GM12873 (cell line): ENCODE results near the gene ARID2.

Source experiments
- CTCF ChIP-seq: IDR thresholded peaks from 2 replicates; pipeline ENCODE4 v1.5.1; 2012; ENCODE audit warnings: low read depth, mild to moderate bottlenecking, moderate library complexity, low read length, control low read depth; ENCODE audit not compliant: insufficient read depth; ENCODE audit errors: missing control alignments

The ARID2 gene

GRCh38 chr12:45816652-45817051, 87.1 kb downstream of the ARID2 start:
- no peak for TF ChIP-seq CTCF

- TF ChIP-seq CTCF, result no peak
These were observed 98.5 kb downstream of the ARID2 start for GRCh38 chr12:45827974-45828373.

DNA sequence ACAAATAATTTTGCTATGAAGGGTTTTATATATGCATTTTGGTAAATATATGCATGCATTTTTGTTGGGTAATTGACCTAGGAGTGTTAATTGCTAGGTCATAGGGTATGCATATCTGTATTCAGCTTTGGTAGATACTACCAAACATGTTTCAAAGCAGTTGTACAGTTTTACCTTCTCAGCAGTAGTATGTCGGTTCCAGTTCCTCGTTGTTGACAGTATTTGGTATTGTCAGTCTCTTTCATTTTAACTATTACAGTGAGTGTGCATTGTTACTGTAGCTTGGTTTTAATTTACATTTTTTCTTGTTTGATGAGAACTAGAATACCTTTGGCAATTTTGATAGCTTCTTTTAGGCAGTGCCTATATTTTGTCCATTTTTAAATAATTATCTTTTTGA, 98.9 kb downstream of the ARID2 start:
- TF ChIP-seq CTCF, result no peak

- no peak for TF ChIP-seq CTCF
These were observed 102.1 kb downstream of the ARID2 start for GRCh38 chr12:45831590-45831989.

DNA sequence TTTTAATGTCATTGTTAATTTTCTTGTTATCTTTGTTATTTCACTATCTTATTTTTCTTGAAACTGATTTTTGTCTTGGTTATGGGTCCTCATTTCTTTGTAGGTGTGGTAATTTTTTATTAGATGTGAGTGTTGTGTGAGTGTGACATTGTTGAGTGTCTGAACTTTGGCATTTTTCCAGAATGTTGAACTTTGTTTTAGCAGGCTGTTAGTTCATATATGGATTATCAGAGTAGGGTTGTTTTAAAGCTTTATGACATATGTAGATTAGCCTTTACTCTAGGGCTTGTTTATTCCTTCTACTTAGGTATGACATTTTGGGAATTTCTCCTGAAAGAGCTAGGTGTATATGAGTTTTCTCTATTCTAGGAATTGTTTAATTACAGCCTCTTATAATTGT, 103.9 kb downstream of the ARID2 start:
- no peak for TF ChIP-seq CTCF

DNA sequence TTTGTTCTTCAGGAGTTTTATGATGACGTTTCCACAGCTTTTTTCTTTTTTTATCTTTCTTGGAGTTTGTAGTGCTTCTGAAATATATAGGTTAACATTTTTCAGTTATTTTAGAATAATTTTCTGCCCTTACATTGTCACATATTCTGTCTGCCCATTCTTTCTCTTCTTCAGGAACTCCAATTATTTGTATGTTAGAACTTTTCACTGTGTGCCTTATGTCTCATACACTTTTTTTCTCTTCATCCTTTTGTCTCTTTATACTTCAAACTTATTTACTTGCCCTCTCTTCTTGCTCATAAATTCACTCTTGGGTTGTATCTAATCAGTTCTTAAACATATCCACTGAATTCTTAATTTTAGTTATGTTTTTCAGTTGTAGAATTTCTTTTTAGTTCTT, 105.3 kb downstream of the ARID2 start:
- no peak for TF ChIP-seq CTCF

DNA sequence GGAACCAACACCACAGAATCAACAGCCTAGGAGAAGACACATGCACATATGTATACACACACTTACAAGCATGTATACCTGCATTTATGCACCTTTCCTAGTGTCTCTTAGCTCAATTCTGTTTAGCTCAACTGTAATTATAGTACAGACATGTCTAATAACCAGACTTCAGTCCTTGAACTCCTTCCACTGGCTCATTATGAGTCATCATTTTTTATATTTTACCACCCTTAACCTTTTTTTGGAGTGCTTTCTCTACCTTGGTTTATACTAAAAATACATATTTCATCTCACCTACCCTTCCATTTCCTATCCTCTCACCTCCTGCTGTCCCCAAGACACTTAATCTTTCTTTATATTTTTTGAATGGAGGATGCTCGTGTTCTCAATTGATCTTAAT, 110.4 kb downstream of the ARID2 start:
- TF ChIP-seq CTCF, result no peak

DNA sequence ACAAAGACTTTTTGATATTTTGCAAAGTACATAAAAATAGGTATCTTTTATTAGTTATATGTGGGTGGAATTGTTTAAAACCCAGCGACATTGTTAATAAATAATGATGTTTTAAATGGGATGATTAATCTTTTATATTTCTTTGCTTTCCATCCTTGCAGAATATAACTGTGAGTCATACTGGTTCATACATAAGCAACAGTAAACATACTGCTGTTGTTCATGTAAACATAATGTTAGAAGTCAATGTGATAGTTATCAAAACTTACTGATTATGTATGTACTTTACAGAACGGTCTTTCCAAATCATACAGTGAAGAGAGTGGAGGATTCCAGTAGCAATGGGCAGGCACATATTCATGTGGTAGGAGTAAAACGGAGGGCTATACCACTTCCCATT, 119.8 kb downstream of the ARID2 start:
- TF ChIP-seq CTCF, result no peak
